ENCODE results near the gene POU2F3. TPM values are rescaled to one million over a fixed set of nuclear protein-coding genes. Genes with fewer than 3 reads are reported as not detected.
"Not testable (repeated sequence)": the region's sequence is repeated elsewhere in the genome, so short reads cannot be mapped to it uniquely, and the experiment has no call there.

POU2F3 gene
- total RNA-seq, 1 donor from 2014 or later, result not detected

- no peak for TF ChIP-seq CTCF (IDR thresholded peaks at IDR 0.05; ENCODE audit: partially characterized antibody, unreplicated experiment)
- Mint-ChIP-seq H3K27me3 (ENCODE audit: unreplicated experiment) (peaks cover 21% of the 10 kb centered on the region), H3K4me3 (ENCODE audit: unreplicated experiment) (no peak overlapping the region), H3K36me3 (ENCODE audit: unreplicated experiment) (no peaks in the 10 kb centered on the region), H3K4me1 (ENCODE audit: low read depth, unreplicated experiment) (no peaks in the 10 kb centered on the region), H3K27ac (ENCODE audit: unreplicated experiment) (no peak overlapping the region), H3K9me3 (ENCODE audit: unreplicated experiment) (peaks cover 3% of the 10 kb centered on the region)
- DNase-seq, result no peak
These were observed 4.8 kb downstream of the POU2F3 start for GRCh38 chr11:120244476-120245365.

DNA sequence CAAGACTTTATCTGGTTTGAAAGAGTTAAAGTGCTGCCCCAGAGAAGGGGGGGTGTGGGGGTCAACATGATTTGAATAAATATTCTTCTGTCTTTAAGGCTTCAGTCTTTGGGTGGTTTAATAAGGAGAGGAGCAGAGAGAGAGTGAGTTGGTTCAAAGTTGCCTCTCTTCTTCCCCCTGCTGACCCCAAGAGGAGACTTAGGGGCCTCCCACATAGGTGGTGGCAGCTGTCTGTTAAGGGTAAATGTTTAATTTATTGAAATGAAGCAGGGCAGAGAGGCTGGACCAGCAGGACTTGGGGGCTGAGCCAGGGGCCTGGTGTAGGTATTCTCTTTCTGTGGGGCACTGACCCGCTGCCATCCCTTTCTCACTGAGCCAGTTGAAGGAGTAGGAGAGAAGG is 5.5 kb downstream of the POU2F3 start:
- Mint-ChIP-seq H3K27ac (ENCODE audit: unreplicated experiment) (no peak overlapping the region), H3K4me1 (ENCODE audit: low read depth, unreplicated experiment) (no peaks in the 10 kb centered on the region), H3K4me3 (ENCODE audit: unreplicated experiment) (no peak overlapping the region), H3K9me3 (ENCODE audit: unreplicated experiment) (peaks cover 3% of the 10 kb centered on the region), H3K36me3 (ENCODE audit: unreplicated experiment) (no peaks in the 10 kb centered on the region), H3K27me3 (ENCODE audit: unreplicated experiment) (peaks cover 20% of the 10 kb centered on the region)
- TF ChIP-seq CTCF (IDR thresholded peaks at IDR 0.05; ENCODE audit: partially characterized antibody, unreplicated experiment), result no peak
- no peak for DNase-seq

DNA sequence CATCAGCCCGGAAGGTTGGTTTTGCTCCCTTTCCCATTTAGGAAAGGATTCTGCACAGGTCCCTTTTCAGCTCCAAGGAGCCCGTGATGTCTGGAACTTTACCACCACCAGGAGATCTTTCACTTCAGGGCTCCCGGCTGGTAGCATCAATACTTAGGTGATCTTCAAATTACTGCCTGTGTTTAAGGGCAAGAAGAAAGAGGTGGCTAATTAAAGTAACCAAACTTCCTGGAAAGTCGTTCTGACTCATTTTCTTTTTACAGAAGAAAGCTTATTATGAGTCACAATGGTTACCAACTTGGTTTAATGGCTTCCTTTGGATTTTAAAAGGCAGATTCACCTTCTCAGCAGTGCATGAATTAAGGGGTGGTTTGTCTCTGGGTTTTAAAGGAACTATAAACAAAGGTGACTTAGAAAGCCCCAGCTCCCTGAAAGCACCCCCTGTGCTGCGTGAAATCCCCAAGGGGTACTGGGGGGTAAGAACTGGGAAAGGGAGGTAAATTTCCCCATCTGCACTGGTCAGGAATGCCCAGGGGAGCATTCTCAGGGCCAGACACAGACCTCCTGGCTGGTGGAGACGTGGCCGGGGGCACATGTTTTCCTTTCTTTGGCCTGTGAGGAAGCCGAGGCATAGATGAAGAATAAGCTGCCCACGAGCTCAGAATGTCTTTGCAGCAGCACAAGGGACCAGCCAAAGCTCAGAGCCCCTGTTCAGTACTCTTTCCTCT is 8.8 kb downstream of the POU2F3 start:
- H3K27me3 Mint-ChIP-seq (ENCODE audit: unreplicated experiment), result peaks cover 8% of the 10 kb centered on the region

GRCh38 chr11:120249279-120250262 is 9.6 kb downstream of the POU2F3 start:
- Mint-ChIP-seq H3K27me3 (ENCODE audit: unreplicated experiment) (peaks cover 10% of the 10 kb centered on the region), H3K4me3 (ENCODE audit: unreplicated experiment) (no peak overlapping the region), H3K36me3 (ENCODE audit: unreplicated experiment) (no peaks in the 10 kb centered on the region), H3K9me3 (ENCODE audit: unreplicated experiment) (peaks cover 2% of the 10 kb centered on the region), H3K4me1 (ENCODE audit: low read depth, unreplicated experiment) (no peaks in the 10 kb centered on the region), H3K27ac (ENCODE audit: unreplicated experiment) (no peak overlapping the region)
- no peak for DNase-seq
- no peak for TF ChIP-seq CTCF (IDR thresholded peaks at IDR 0.05; ENCODE audit: partially characterized antibody, unreplicated experiment)

More for the DNA sequence above, 8.8 kb downstream of the POU2F3 start:
- H3K4me1 Mint-ChIP-seq (ENCODE audit: low read depth, unreplicated experiment), result no peaks in the 10 kb centered on the region
- no peak overlapping the region for H3K4me3 Mint-ChIP-seq (ENCODE audit: unreplicated experiment)
- no peak for TF ChIP-seq CTCF (IDR thresholded peaks at IDR 0.05; ENCODE audit: partially characterized antibody, unreplicated experiment)
- no peak for DNase-seq
- H3K9me3 Mint-ChIP-seq (ENCODE audit: unreplicated experiment), result no peaks in the 10 kb centered on the region
- H3K27ac Mint-ChIP-seq (ENCODE audit: unreplicated experiment), result no peak overlapping the region
- H3K36me3 Mint-ChIP-seq (ENCODE audit: unreplicated experiment), result no peaks in the 10 kb centered on the region

- H3K4me3 Mint-ChIP-seq (ENCODE audit: unreplicated experiment); DNase-seq; H3K36me3 Mint-ChIP-seq (ENCODE audit: unreplicated experiment); H3K27ac Mint-ChIP-seq (ENCODE audit: unreplicated experiment); H3K27me3 Mint-ChIP-seq (ENCODE audit: unreplicated experiment); H3K4me1 Mint-ChIP-seq (ENCODE audit: low read depth, unreplicated experiment); H3K9me3 Mint-ChIP-seq (ENCODE audit: unreplicated experiment): not testable (repeated sequence)
These were observed 13.4 kb downstream of the POU2F3 start for GRCh38 chr11:120253377-120253776.

Data from glutamatergic neuron (in vitro differentiated cells).